Ammon's horn (tissue), 1 donor: Measurements from ENCODE around the gene RETREG1.
"Not testable (repeated sequence)": the region's sequence is repeated elsewhere in the genome, so short reads cannot be mapped to it uniquely, and the experiment has no call there.

Experiments
- DNase-seq: peaks from one replicate; pipeline ENCODE4 v3.0.0-alpha.2; 2016; ENCODE audit warnings: low spot score

Gene RETREG1

GRCh38 chr5:16487456-16487855, 129.3 kb downstream of the RETREG1 start:
- DNase-seq, result no peak

- peak; percentile 28 for DNase-seq
Observed at GRCh38 chr5:16486711-16487111, 130.1 kb downstream of the RETREG1 start.

- DNase-seq, result no peak
Observed at GRCh38 chr5:16485656-16486055, 131.1 kb downstream of the RETREG1 start.

- no peak for DNase-seq
Observed at GRCh38 chr5:16484081-16484480, 132.7 kb downstream of the RETREG1 start.

- no peak for DNase-seq
Observed at GRCh38 chr5:16483361-16483760, 133.4 kb downstream of the RETREG1 start.

- no peak for DNase-seq
Observed at GRCh38 chr5:16482891-16483290, 133.9 kb downstream of the RETREG1 start.

- no peak for DNase-seq
Observed at GRCh38 chr5:16480821-16481538, 135.8 kb downstream of the RETREG1 start.

GRCh38 chr5:16480144-16480543, 136.7 kb downstream of the RETREG1 start:
- no peak for DNase-seq

GRCh38 chr5:16477541-16477940, 139.3 kb downstream of the RETREG1 start:
- no peak for DNase-seq

- DNase-seq, result not testable (repeated sequence)
Observed at GRCh38 chr5:16476417-16476816, 140.4 kb downstream of the RETREG1 start.

- DNase-seq, result no peak
Observed at GRCh38 chr5:16471387-16471786, 145.4 kb downstream of the RETREG1 start.

GRCh38 chr5:16467363-16468219, 149.2 kb downstream of the RETREG1 start:
- DNase-seq, result no peak

- peak; percentile 97 for DNase-seq
Observed at GRCh38 chr5:16465544-16466432, 151.0 kb downstream of the RETREG1 start, which contains the start of gene ZNF622. Gene ZNF622, minus strand, starts transcription at chr5:16465800. Its CDS starts 135 bp downstream, at chr5:16465665.

- DNase-seq, result peak; percentile 24
Observed at GRCh38 chr5:16464664-16465543, 151.9 kb downstream of the RETREG1 start.

- no peak for DNase-seq
Observed at GRCh38 chr5:16464231-16464630, 152.6 kb downstream of the RETREG1 start.

GRCh38 chr5:16461782-16462181, 155.0 kb downstream of the RETREG1 start:
- no peak for DNase-seq

- DNase-seq, result no peak
Observed at GRCh38 chr5:16461026-16461425, 155.8 kb downstream of the RETREG1 start.

GRCh38 chr5:16459451-16459850, 157.3 kb downstream of the RETREG1 start:
- DNase-seq, result no peak

GRCh38 chr5:16457853-16458252, 158.9 kb downstream of the RETREG1 start:
- DNase-seq, result no peak

- peak; percentile 29 for DNase-seq
Observed at GRCh38 chr5:16457451-16457850, 159.3 kb downstream of the RETREG1 start.
